Measurements from ENCODE around the gene PPME1. TPM values are rescaled to one million over a fixed set of nuclear protein-coding genes. Genes with fewer than 3 reads are reported as not detected.
A peak's percentile ranks its signal among the peaks of the same experiment; 100 is the strongest.

The PPME1 gene
- total RNA-seq, 6 donors from 2014 or later: 13.9 to 36.9 (median 29.5) TPM

DNA sequence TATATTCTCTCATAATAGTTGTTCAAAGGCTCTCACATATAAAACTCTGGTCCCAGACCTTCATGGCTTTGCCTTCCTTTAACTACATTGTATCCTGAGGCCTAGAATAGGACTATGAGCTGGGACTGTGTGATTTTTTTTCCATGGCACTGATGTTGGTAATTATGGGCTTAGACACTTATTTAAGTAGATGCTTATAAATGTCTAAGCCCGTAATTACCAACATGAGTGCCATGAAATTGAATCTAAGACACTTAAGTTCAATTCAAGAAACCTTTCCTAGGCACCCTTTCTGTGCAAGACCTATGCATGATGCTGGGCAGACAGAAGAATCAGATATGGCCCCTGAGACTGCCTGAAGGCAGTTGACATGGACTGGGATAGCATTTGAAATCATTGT, 77.4 kb downstream of the PPME1 start:
- no peaks in the 10 kb centered on the region for H3K4me1 ChIP-seq
- DNase-seq: no peak
- H3K27ac ChIP-seq: no peak overlapping the region
- TF ChIP-seq POLR2AphosphoS5 (IDR thresholded peaks at IDR 0.05) (no peak), POLR2A (IDR thresholded peaks at IDR 0.05) (no peak), EP300 (IDR thresholded peaks at IDR 0.05) (no peak)
- TF ChIP-seq, protein P1, sequence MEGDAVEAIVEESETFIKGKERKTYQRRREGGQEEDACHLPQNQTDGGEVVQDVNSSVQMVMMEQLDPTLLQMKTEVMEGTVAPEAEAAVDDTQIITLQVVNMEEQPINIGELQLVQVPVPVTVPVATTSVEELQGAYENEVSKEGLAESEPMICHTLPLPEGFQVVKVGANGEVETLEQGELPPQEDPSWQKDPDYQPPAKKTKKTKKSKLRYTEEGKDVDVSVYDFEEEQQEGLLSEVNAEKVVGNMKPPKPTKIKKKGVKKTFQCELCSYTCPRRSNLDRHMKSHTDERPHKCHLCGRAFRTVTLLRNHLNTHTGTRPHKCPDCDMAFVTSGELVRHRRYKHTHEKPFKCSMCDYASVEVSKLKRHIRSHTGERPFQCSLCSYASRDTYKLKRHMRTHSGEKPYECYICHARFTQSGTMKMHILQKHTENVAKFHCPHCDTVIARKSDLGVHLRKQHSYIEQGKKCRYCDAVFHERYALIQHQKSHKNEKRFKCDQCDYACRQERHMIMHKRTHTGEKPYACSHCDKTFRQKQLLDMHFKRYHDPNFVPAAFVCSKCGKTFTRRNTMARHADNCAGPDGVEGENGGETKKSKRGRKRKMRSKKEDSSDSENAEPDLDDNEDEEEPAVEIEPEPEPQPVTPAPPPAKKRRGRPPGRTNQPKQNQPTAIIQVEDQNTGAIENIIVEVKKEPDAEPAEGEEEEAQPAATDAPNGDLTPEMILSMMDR (IDR thresholded peaks at IDR 0.05): no peak
- H3K27me3 ChIP-seq: no peaks in the 10 kb centered on the region
- peaks cover 6 to 68% (median 31%) of the 10 kb centered on the region in 4 donors for H3K36me3 ChIP-seq
- H3K9me3 ChIP-seq: no peaks in the 10 kb centered on the region
- no peak overlapping the region for H3K4me3 ChIP-seq
- 93 to 100% methylated on average over 1 of the region's 1 CpG for WGBS, 2 donors
- ATAC-seq (ENCODE audit: low FRiP score in 2 of 2): no peak

DNA sequence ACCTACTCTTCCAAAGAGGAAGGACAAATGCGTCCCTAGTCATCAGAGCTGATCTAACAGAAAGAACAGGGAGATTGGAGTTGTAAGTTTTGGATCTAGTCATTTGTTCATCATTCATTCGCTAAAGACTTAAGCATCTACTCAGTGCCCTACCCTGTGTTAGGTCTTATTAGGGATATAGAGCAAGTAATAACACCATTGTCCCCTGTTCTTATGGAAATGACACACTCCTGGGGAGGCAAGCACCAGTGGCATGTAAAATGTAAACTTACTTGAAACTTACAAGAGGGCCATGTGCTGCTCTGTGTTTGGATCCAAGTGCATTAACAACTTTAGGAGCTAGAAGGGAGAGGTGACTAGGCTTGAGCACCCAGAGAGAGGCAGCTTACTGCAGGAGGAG, 78.4 kb downstream of the PPME1 start:
- Histone ChIP-seq H3K36me3 (peaks cover 6 to 77% (median 40%) of the 10 kb centered on the region in 4 donors), H3K27ac (no peak overlapping the region), H3K4me3 (no peak overlapping the region), H3K27me3 (no peaks in the 10 kb centered on the region), H3K4me1 (no peaks in the 10 kb centered on the region), H3K9me3 (no peaks in the 10 kb centered on the region)
- no peak for DNase-seq
- no peak for TF ChIP-seq POLR2A (IDR thresholded peaks at IDR 0.05)
- no peak for TF ChIP-seq EP300 (IDR thresholded peaks at IDR 0.05)
- TF ChIP-seq, protein P1 (IDR thresholded peaks at IDR 0.05): no peak
- TF ChIP-seq POLR2AphosphoS5 (IDR thresholded peaks at IDR 0.05): no peak
- 90 to 92% methylated on average over 2 of the region's 2 CpGs for WGBS, 2 donors
- no peak for ATAC-seq (ENCODE audit: low FRiP score in 2 of 2)

- WGBS, 2 donors: 78 to 86% methylated on average over 8 of the region's 8 CpGs
- TF ChIP-seq POLR2AphosphoS5 (IDR thresholded peaks at IDR 0.05) (no peak), POLR2A (IDR thresholded peaks at IDR 0.05) (no peak)
- TF ChIP-seq, protein P1 (IDR thresholded peaks at IDR 0.05): no peak
- Histone ChIP-seq H3K4me3 (no peak overlapping the region), H3K27ac (no peak overlapping the region), H3K4me1 (peaks cover 0 to 4% (median 0%) of the 10 kb centered on the region in 4 donors), H3K36me3 (peaks cover 6 to 60% (median 40%) of the 10 kb centered on the region in 4 donors), H3K9me3 (no peaks in the 10 kb centered on the region), H3K27me3 (no peaks in the 10 kb centered on the region)
- DNase-seq (no peak), ATAC-seq (ENCODE audit: low FRiP score in 2 of 2) (no peak)
Observed at GRCh38 chr11:74253361-74253760, 82.3 kb downstream of the PPME1 start.

GRCh38 chr11:74255741-74256375, 84.8 kb downstream of the PPME1 start:
- Histone ChIP-seq H3K4me1 (peaks cover 0 to 4% (median 0%) of the 10 kb centered on the region in 4 donors), H3K36me3 (peaks cover 6 to 44% (median 33%) of the 10 kb centered on the region in 4 donors), H3K9me3 (no peaks in the 10 kb centered on the region), H3K27ac (no peak overlapping the region), H3K27me3 (no peaks in the 10 kb centered on the region), H3K4me3 (no peak overlapping the region)
- WGBS, 2 donors: 48 to 54% methylated on average over 5 of the region's 5 CpGs
- DNase-seq (peak in 1 of 2 donors; percentile 51), ATAC-seq (ENCODE audit: low FRiP score in 2 of 2) (peak; percentile 67 to 75)
- TF ChIP-seq EP300 (IDR thresholded peaks at IDR 0.05): no peak
- TF ChIP-seq, protein P1 (IDR thresholded peaks at IDR 0.05): peak; percentile 74 to 85 (median 83)

Data from upper lobe of left lung (tissue), 6 donors.